Epidermal melanocyte (primary cell): ENCODE measurements around the gene ARSI.

ENCODE experiments used
- DNase-seq: peaks from one replicate; pipeline ENCODE4 v3.0.0; 2011; ENCODE audit warnings: low spot score; ENCODE audit not compliant: insufficient read length

ARSI gene

GRCh38 chr5:150327139-150327538, 24.4 kb upstream of the ARSI start:
- no peak for DNase-seq

DNA sequence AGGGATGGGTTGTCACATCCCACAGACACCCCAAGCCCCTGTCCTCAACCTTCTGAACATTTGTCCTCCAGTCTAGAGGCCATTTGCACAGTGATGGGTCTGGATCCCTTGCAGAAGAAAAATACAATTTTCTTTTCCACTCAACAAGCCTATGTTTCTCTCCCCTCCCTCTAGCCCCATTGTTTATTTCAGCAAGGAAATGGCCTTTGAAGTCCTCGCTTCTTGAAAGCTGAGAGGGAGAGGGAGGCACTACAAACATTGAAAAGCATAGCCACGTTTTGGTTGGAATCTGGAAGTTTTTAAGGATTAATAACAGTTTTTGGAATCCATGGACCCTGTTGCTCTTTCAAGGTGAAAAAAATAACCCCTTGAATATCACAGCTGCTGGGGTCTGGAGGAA, 24.0 kb upstream of the ARSI start:
- no peak for DNase-seq

DNA sequence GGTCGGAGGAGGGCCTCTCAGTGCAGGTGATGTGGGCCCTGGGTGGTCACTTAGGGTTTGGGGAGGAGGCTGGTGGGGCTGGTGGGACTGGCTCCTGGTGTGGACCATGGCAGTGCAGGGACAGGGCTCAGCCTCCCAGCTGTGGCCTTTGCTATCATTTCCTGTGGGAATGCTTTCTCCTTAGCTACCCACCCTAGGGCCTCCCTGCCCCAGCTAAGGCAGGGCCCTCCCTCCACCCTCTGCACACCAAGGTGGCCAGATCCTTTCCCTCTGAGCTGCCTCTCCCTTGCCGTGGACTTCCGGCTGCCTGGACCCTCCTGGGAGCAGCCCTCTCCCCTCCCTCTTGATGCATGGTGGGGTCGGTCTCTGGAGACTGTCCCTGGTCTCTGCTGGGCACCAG, 22.7 kb upstream of the ARSI start:
- no peak for DNase-seq

DNA sequence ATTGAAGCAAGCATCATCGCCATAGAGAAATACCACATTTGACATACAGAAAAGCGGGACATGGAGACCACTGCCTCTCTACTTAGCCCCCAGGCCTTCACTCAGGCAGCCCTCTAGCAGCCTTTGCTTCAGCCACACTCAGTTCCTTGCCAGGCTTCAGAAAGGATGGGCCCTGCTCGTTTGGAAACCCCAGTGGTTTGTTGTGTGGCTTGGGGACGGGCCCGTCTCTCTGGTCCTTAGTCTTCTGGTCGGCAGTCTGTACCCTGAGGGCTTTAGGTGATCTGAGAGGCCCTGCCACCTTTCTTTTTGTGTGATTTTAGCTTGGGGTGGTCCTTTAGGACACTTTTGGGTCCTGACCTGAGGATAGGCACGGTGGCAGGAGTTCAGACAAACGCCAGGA, 21.1 kb upstream of the ARSI start:
- no peak for DNase-seq

DNA sequence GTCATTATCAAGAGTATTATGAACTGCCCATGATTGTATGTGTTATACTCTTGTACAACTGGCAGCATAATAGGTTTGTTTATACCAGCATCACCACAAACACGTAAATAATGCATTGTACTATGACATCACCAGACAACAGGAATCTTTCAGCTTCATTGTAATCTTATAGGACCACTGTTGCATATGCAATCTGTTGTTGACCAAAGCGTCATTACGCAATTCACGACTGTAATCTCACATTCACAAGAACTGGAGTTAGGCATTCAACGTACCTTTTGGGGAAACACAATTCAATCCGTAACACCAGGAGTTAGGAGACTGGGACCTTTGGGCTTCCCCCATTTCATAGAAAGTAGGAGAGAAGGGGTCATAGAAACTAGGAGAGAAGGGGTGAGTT, 20.4 kb upstream of the ARSI start:
- no peak for DNase-seq

DNA sequence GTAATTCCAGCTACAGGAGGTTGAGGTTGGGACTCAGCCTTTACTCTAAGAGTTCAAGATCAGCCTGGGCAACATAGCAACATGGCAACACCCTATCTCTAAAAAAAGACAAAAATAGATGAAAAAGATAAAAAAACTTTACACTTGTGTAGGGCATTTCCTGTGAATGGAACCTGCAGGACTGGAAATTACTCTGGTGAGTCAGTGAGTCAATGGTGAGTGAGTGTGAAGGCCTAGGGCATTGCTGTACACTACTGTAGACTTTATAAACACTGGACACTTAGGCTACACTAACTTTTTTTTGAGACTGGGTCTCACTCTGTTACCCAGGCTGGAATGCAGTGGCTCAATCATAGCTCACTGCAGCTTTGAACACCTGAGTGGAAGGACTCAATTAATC, 19.5 kb upstream of the ARSI start:
- DNase-seq, result no peak

GRCh38 chr5:150321784-150322183, 19.1 kb upstream of the ARSI start:
- no peak for DNase-seq

DNA sequence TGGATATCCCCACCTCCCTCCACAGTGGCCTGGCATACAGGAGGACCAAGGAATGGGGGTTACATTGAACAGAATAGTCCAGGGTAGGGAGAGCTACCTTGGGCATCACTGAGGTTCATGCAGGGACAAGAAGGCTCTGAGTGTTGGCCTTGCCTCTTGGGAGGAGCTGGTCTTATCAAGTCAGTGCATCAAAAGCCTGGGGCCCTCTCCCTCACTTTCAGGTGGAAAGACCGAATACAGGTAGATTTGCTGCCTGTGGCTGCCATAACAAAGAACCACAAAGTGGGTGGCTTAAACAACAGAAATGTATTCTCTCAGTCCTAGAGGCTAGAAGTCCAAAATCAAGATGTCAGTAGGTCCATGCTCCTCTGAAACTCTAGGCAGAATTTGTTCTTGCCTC, 18.5 kb upstream of the ARSI start:
- no peak for DNase-seq

DNA sequence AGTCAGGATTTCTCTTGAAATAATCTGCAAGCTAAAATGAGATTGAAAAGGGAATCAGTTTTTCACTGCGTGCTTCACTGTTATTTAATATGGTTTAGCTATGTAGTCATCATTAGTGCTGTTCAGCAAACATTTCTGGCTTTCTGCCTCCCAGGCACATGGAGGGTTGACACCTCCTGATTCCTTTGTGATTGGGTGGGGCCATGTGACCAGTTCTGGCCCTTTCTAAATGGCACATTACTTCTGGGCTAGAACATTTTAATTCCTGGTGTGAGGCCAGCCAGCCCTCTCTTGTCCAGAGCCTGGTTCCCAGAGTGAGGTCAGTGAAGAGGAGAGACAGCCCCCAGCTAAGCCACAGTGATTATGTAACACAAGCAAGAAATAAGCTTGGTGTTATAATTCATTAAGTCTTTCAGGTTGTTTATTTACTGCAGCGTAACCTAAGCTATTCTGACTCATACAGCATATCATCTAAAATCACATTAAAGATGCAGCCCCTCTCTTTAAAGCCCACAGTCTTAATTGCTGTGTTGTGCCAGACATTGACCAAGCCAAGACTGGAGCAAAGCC, 17.4 kb upstream of the ARSI start:
- peak; percentile 49 for DNase-seq

DNA sequence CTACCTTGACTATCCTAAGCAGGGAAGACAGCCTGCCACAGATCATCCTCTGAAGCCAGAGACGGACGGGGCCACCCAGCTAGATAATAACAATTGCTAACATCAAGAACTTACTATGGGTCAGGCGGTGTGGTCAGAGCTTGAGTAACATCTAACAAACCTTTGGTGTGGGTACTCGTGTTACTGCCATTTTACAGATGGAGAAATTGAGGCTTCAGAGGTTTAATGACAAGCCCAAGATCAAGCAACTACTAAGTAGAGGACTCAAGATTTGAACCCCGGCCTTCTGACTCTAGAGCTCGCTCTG, 16.7 kb upstream of the ARSI start:
- DNase-seq, result no peak

- no peak for DNase-seq
Measured at GRCh38 chr5:150318613-150319483, 16.1 kb upstream of the ARSI start.

DNA sequence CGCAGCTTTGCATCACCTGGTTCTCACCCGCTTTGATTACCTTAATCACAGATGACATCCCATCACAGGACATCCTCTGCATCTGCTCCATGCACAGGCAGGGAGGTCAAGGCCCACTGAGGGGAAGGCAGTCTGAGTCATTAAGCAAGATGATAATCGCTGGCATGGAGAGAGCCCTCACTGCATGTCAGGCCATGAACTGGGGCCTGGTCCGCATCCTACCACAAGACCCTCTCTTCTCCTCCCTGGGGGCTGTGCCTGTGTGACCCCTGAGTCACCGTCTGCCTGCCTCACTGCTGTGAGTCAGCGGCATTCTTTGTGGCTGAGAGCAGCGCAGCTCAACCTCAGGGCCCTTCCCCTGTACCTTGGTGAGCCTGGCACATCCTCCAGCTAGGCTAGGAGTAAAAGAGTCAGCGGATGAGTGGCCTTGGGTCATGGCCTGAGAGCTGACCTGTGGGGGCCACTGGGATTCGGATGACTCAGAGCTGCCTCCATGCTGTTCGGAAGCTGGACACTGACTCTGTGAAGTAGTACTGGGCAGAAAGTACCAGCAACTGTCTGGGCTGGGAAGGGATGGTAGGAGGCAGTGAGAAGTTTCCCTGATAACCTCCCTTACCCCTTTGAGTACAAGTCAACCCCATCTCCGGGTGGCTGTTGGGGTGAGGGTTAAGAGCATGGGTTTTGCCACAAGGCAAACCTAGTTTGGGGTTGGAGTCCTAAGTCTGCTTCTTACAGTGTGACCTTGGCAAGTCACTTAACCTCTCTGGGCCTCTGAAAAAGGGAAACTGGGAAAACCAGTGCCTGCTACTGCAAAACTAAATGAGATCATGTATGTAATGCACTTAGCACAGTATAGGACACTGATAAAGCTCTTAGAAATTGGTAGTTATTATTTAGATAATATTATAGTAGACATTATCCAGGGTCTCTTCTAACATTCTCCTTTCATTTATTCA, 14.6 kb upstream of the ARSI start:
- DNase-seq, result peak; percentile 49

- DNase-seq, result no peak
Measured at GRCh38 chr5:150316320-150316719, 13.6 kb upstream of the ARSI start.

- peak; percentile 1 for DNase-seq
Measured at GRCh38 chr5:150315245-150315644, 12.5 kb upstream of the ARSI start.

- DNase-seq, result no peak
Measured at GRCh38 chr5:150313921-150314716, 11.4 kb upstream of the ARSI start.

GRCh38 chr5:150313501-150313900, 10.8 kb upstream of the ARSI start:
- no peak for DNase-seq

DNA sequence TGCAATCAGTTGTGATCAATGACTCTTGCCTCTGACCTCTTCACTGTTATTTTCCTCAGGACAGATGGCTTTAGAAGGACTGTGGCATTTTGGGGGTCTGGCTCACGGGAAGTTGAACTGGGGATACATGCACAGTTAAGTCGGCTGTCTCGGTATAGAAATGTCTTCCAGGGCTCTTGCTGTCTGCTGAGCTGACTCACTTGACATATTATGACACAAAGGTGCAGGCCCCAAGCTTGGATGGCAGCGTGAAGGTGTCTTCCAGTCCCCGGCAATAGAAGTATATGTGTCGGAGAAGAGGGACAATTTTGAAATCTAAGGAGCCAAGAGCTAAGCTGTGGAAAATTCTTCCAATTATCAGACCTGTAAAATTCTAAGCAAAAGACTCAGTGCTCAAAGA, 9.8 kb upstream of the ARSI start:
- no peak for DNase-seq

- DNase-seq, result no peak
Measured at GRCh38 chr5:150311015-150311692, 8.4 kb upstream of the ARSI start.

DNA sequence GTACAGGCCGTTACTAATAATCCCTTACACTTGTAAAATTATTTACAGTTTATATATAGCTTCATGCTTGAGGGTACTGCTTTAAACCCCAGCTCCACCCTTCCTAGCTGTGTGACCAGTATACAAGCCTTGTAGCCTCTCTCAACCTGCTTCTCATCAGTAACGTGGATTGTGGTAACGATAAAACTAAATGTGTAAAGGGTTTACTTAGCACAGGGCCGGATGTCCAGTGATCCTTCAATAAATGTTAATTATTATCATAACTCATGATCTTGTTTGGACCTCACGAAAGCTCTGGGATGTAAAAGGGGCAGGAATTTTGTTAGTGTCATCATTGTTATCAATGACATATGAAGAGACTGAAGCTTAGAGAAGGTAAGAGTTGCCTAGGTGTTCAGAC, 7.5 kb upstream of the ARSI start:
- DNase-seq, result no peak

DNA sequence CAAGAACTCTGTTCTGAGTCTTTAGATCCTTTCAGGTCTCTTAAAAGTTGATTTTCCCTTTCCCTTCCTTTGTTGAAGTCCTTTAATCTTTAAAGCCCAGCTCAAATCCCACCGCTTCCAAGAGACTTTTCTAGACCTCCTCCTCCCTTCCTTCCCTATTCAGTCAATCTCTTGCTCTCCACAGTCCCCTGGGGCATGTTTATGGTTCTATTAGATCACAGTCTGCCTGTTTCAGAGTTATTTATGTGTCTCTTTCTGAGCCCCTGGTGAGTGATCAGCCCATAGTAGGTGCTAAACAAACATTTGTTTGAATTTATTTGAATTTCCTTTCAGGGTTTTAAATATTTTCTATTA, 7.2 kb upstream of the ARSI start:
- DNase-seq, result no peak
